Heart left ventricle (tissue), 13 donors: ENCODE measurements around the gene ASXL1.

ENCODE experiments used
- CTCF ChIP-seq, 12 donors: fragments of 200-600 bp; sonication (generic) in 4 of 12; IDR thresholded peaks; one replicate each; pipeline versions ENCODE4 v1.5.0 to v1.8.0; 2018 to 2022; ENCODE audit warnings: antibody characterized with exemption in 12 of 12, mild to moderate bottlenecking in 5 of 12
- POLR2A ChIP-seq, 2 donors: fragments of 450-650 bp; IDR thresholded peaks; one replicate each; pipeline ENCODE4 v1.6.1; 2017; ENCODE audit warnings: antibody characterized with exemption in 2 of 2, mild to moderate bottlenecking in 2 of 2, moderate library complexity in 2 of 2
- donor health status: ischemic (EF 13 %, LVEDD 7.1; RV severe dilation, severe dysfunction).
- donor health status: DM: no; HTN: yes; CAD: no.
- donor health status: DM: no; HTN: no; CAD: no.
- donor health status: ischemic (EF 25% LVEDD 6.9; RV normal size, moderate dysfunction).
- donor health status: ischemic (EF 25% LVEDD 5.7; RV mildly dilated, moderate dysfunction).
- donor health status: ischemic (EF 35%, LVEDD 5.7; RV mildly dilated, moderate dysfunction).
- donor health status: nonischemic (EF 11% LVEDD 7.7; RV severe dilation, severe dysfunction).
- donor health status: DM: yes; HTN: yes; CAD: no.
- donor health status: PGD.
- donor health status: ischemic (EF 29% LVEDD 5.4; RV normal size, mild dysfunction).
- donor health status: nonischemic (EF 23%, LVEDD 6.1; RV moderate dilation, normal function).

GRCh38 chr20:32378461-32378860 is 20.3 kb downstream of the ASXL1 start:
- TF ChIP-seq CTCF (IDR thresholded peaks at IDR 0.05) (no peak), POLR2A (IDR thresholded peaks at IDR 0.05) (no peak)
